Smooth muscle cell (in vitro differentiated cells): ENCODE results near the gene KIRREL3. TPM values are rescaled to one million over a fixed set of nuclear protein-coding genes. Genes with fewer than 3 reads are reported as not detected.

Experiments used
- DNase-seq: peaks from one replicate; lab custom pipeline; 2025; ENCODE audit not compliant: unreplicated experiment; lab: John Stamatoyannopoulos, UW
- H2AFZ ChIP-seq: fragments of 200-600 bp; sonication (generic); 2 replicates; pipeline ENCODE4 v1.6.0; 2016; ENCODE audit warnings: antibody characterized with exemption, low read depth, mild to moderate bottlenecking
- H3F3A ChIP-seq: fragments of 200-600 bp; sonication (generic); 2 replicates; pipeline ENCODE4 v1.6.0; 2017; ENCODE audit warnings: antibody characterized with exemption, low read depth
- H3K27ac ChIP-seq: fragments of 200-600 bp; sonication (generic); 2 replicates; pipeline ENCODE4 v1.5.1; 2016; ENCODE audit warnings: low read depth, mild to moderate bottlenecking
- H3K27me3 ChIP-seq: fragments of 200-600 bp; sonication (generic); 2 replicates; pipeline ENCODE4 v1.6.1; 2016; ENCODE audit warnings: low read depth, mild to moderate bottlenecking
- H3K36me3 ChIP-seq: fragments of 200-600 bp; sonication (generic); 2 replicates; pipeline ENCODE4 v1.5.1; 2016; ENCODE audit warnings: low read depth
- H3K4me1 ChIP-seq: fragments of 200-600 bp; sonication (generic); 2 replicates; pipeline ENCODE4 v1.5.1; 2016; ENCODE audit warnings: low read depth
- H3K4me2 ChIP-seq: fragments of 200-600 bp; sonication (generic); 2 replicates; pipeline ENCODE4 v1.6.0; 2016; ENCODE audit warnings: mild to moderate bottlenecking
- H3K4me3 ChIP-seq: fragments of 200-600 bp; sonication (generic); 2 replicates; pipeline ENCODE4 v1.5.1; 2016; ENCODE audit warnings: mild to moderate bottlenecking
- H3K79me2 ChIP-seq: fragments of 200-600 bp; sonication (generic); 2 replicates; pipeline ENCODE4 v1.6.0; 2016; ENCODE audit warnings: low read depth, mild to moderate bottlenecking
- H3K9ac ChIP-seq: fragments of 200-600 bp; sonication (generic); 2 replicates; pipeline ENCODE4 v1.6.0; 2016; ENCODE audit warnings: low read depth
- H3K9me3 ChIP-seq: fragments of 200-600 bp; sonication (generic); replicated peaks from 2 replicates; pipeline ENCODE4 v1.5.1; 2016; ENCODE audit warnings: low read depth
- H4K20me1 ChIP-seq: fragments of 200-600 bp; sonication (generic); 2 replicates; pipeline ENCODE4 v1.6.0; 2016; ENCODE audit warnings: low read depth
- CTCF ChIP-seq: fragments of 200-600 bp; sonication (generic); IDR thresholded peaks from 2 replicates; pipeline ENCODE4 v1.5.1; 2017; ENCODE audit warnings: borderline replicate concordance, mild to moderate bottlenecking, antibody characterized with exemption; ENCODE audit not compliant: insufficient read depth, poor library complexity, severe bottlenecking
- WGBS: methylation state at CpG from one replicate; pipeline ENCODE4 v1.1.7; 2016; ENCODE audit warnings: low lambda C conversion rate; 5-methylcytosine and 5-hydroxymethylcytosine counted together
- polyA plus RNA-seq: library from polyadenylated mRNA; unstranded; fragments of >200 nt; fragmentation: Nextera tagmentation; extraction: Ambion mirVana; gene quantifications from 2 replicates; pipeline ENCODE4 v1.2.1, GENCODE V29; 2016
- total RNA-seq: library from RNA; depleted of rRNA; stranded (reverse); fragments of >200 nt; gene quantifications from 2 replicates; pipeline ENCODE4 v1.2.3, GENCODE V29; 2014

Gene KIRREL3
- total and polyA plus RNA-seq, 2 experiments from 2014 or later = 1.2 TPM; not detected in 1

GRCh38 chr11:126914941-126915340 lies 85.6 kb downstream of the KIRREL3 start:
- Histone ChIP-seq H3K4me2 (no peak overlapping the region), H4K20me1 (no peaks in the 10 kb centered on the region), H3K79me2 (no peaks in the 10 kb centered on the region), H3K4me3 (no peak overlapping the region), H3K27ac (peak overlapping the region; percentile 44), H3K36me3 (no peaks in the 10 kb centered on the region), H3K9ac (no peak overlapping the region), H3K27me3 (no peaks in the 10 kb centered on the region), H3F3A (no peaks in the 10 kb centered on the region), H3K4me1 (no peaks in the 10 kb centered on the region), H2AFZ (no peak overlapping the region), H3K9me3 (no peaks in the 10 kb centered on the region)
- WGBS = 61% methylated on average over 1 of the region's 1 CpG
- no peak for TF ChIP-seq CTCF
- DNase-seq = no peak

GRCh38 chr11:126914166-126914565 lies 86.4 kb downstream of the KIRREL3 start:
- WGBS = 62% methylated on average over 1 of the region's 1 CpG
- H3K27ac ChIP-seq = peak overlapping the region; percentile 44
- no peaks in the 10 kb centered on the region for H3K9me3 ChIP-seq
- no peaks in the 10 kb centered on the region for H3K79me2 ChIP-seq
- no peak overlapping the region for H3K4me2 ChIP-seq
- TF ChIP-seq CTCF = no peak
- H3K9ac ChIP-seq = no peak overlapping the region
- H3K36me3 ChIP-seq = no peaks in the 10 kb centered on the region
- no peak overlapping the region for H3K4me3 ChIP-seq
- no peaks in the 10 kb centered on the region for H3F3A ChIP-seq
- no peak for DNase-seq
- H3K27me3 ChIP-seq = no peaks in the 10 kb centered on the region
- no peaks in the 10 kb centered on the region for H3K4me1 ChIP-seq
- no peak overlapping the region for H2AFZ ChIP-seq
- H4K20me1 ChIP-seq = no peaks in the 10 kb centered on the region

- peaks cover 9% of the 10 kb centered on the region for H3K27me3 ChIP-seq
- H3K27ac ChIP-seq = no peak overlapping the region
- H2AFZ ChIP-seq = no peak overlapping the region
- no peaks in the 10 kb centered on the region for H4K20me1 ChIP-seq
- no peak for DNase-seq
- no peaks in the 10 kb centered on the region for H3F3A ChIP-seq
- no peak overlapping the region for H3K9ac ChIP-seq
- no peaks in the 10 kb centered on the region for H3K36me3 ChIP-seq
- no peaks in the 10 kb centered on the region for H3K4me1 ChIP-seq
- TF ChIP-seq CTCF = no peak
- H3K4me2 ChIP-seq = no peak overlapping the region
- 97% methylated on average over 2 of the region's 2 CpGs for whole genome bisulfite sequencing
- H3K9me3 ChIP-seq = no peaks in the 10 kb centered on the region
- H3K4me3 ChIP-seq = no peak overlapping the region
- no peaks in the 10 kb centered on the region for H3K79me2 ChIP-seq
Measured at GRCh38 chr11:126904520-126904919, 96.0 kb downstream of the KIRREL3 start.

GRCh38 chr11:126901783-126902182 lies 98.8 kb downstream of the KIRREL3 start:
- no peaks in the 10 kb centered on the region for H3K36me3 ChIP-seq
- H4K20me1 ChIP-seq = no peaks in the 10 kb centered on the region
- no peak for DNase-seq
- no peak overlapping the region for H3K27ac ChIP-seq
- no peak for TF ChIP-seq CTCF
- WGBS = 65% methylated on average over 3 of the region's 3 CpGs
- H3K79me2 ChIP-seq = no peaks in the 10 kb centered on the region
- H2AFZ ChIP-seq = no peak overlapping the region
- H3K4me3 ChIP-seq = no peak overlapping the region
- no peaks in the 10 kb centered on the region for H3K9me3 ChIP-seq
- H3K4me1 ChIP-seq = peaks cover 7% of the 10 kb centered on the region
- H3K9ac ChIP-seq = no peak overlapping the region
- no peaks in the 10 kb centered on the region for H3F3A ChIP-seq
- no peak overlapping the region for H3K4me2 ChIP-seq
- H3K27me3 ChIP-seq = peaks cover 9% of the 10 kb centered on the region
